ENCODE data around the gene COX17. TPM values are rescaled to one million over a fixed set of nuclear protein-coding genes. Genes with fewer than 3 reads are reported as not detected.

The COX17 gene
- total and polyA plus RNA-seq, 2 of the 13 experiments (the other 11 are each of a cell fraction or from before 2014, with no cell fraction given) = 41.4 to 51.0 TPM

DNA sequence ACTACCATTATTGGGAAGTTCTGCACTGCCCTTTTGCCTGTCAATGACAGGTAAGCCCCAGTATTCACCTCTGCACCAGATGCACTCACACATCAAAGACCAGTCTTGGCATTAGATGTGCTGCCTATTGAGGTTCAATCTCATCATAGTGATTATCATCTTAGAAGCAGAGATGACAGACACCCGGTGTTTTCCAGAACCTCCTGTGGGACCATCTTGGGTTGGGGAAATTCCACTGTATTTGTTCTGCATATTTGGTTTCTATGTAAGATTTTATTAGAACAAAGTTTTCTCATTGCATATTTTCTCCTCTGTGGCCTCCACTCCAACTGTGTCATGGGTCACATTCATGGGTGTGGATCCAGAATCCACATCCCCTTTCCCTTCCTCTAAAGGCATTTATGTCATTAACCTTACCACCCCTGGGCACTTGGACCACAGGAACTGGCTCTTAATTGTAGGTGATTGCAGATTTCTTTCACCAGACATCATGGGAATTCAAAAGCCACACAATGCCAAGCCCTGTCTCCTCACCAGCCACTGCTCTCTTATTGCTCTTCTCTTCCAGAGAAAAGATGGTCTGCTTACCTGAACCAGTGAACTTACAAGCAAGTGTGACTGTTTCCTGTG lies 48.3 kb downstream of the COX17 start:
- no peak overlapping the region for H3K9ac ChIP-seq (ENCODE audit: insufficient read depth, low read depth, low read length)
- no peak overlapping the region for H3K4me2 ChIP-seq (ENCODE audit: low read depth, low read length)
- no peak overlapping the region for H3K27ac ChIP-seq (ENCODE audit: extremely low read length, insufficient read depth, low read length)
- H3K4me1 ChIP-seq (ENCODE audit: insufficient read depth, low read length) = no peaks in the 10 kb centered on the region
- 8% methylated on average over 1 of the region's 1 CpG for WGBS (ENCODE audit: low lambda C conversion rate)
- in situ Hi-C loops (cut with HindIII; ENCODE audit: extremely low pct_ligation_motif_present, low pct_unique_long_range_greater_than_20kb) = no loop called here
- no TSS peak for BruUV-seq (replicated peaks)
- CTCF ChIA-PET (ENCODE audit: low intra/inter-chr PET ratio, low total read pairs) = no interaction called here
- POLR2A ChIA-PET = no interaction called here
- ATAC-seq (no peak), FAIRE-seq (no peak), DNase-seq (ENCODE audit: low spot score) (no peak)
- H3K27me3 ChIP-seq (ENCODE audit: control insufficient read depth in 1 of 2, insufficient read depth in 2 of 2, low read length in 2 of 2) = peaks cover 0 to 10% of the 10 kb centered on the region in 2 experiments; a peak in 2 of 5 replicates
- H4K20me1 ChIP-seq (ENCODE audit: insufficient read depth, low read length) = no peaks in the 10 kb centered on the region
- H2AFZ ChIP-seq (ENCODE audit: low read length) = no peak overlapping the region
- H3K9me3 ChIP-seq (ENCODE audit: low read length) = no peaks in the 10 kb centered on the region
- TF ChIP-seq, protein P1, sequence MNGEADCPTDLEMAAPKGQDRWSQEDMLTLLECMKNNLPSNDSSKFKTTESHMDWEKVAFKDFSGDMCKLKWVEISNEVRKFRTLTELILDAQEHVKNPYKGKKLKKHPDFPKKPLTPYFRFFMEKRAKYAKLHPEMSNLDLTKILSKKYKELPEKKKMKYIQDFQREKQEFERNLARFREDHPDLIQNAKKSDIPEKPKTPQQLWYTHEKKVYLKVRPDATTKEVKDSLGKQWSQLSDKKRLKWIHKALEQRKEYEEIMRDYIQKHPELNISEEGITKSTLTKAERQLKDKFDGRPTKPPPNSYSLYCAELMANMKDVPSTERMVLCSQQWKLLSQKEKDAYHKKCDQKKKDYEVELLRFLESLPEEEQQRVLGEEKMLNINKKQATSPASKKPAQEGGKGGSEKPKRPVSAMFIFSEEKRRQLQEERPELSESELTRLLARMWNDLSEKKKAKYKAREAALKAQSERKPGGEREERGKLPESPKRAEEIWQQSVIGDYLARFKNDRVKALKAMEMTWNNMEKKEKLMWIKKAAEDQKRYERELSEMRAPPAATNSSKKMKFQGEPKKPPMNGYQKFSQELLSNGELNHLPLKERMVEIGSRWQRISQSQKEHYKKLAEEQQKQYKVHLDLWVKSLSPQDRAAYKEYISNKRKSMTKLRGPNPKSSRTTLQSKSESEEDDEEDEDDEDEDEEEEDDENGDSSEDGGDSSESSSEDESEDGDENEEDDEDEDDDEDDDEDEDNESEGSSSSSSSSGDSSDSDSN (CRISPR knock-in tag; IDR thresholded peaks at IDR 0.05) = no peak
- TF ChIP-seq HOXA3 (CRISPR knock-in tag; IDR thresholded peaks at IDR 0.05) = no peak
- TF ChIP-seq, protein P2, sequence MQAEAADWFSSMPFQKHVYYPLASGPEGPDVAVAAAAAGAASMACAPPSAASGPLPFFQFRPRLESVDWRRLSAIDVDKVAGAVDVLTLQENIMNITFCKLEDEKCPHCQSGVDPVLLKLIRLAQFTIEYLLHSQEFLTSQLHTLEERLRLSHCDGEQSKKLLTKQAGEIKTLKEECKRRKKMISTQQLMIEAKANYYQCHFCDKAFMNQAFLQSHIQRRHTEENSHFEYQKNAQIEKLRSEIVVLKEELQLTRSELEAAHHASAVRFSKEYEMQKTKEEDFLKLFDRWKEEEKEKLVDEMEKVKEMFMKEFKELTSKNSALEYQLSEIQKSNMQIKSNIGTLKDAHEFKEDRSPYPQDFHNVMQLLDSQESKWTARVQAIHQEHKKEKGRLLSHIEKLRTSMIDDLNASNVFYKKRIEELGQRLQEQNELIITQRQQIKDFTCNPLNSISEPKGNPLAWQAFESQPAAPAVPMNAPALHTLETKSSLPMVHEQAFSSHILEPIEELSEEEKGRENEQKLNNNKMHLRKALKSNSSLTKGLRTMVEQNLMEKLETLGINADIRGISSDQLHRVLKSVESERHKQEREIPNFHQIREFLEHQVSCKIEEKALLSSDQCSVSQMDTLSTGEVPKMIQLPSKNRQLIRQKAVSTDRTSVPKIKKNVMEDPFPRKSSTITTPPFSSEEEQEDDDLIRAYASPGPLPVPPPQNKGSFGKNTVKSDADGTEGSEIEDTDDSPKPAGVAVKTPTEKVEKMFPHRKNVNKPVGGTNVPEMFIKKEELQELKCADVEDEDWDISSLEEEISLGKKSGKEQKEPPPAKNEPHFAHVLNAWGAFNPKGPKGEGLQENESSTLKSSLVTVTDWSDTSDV (CRISPR knock-in tag; IDR thresholded peaks at IDR 0.05) = no peak
- TF ChIP-seq ZBTB7B (CRISPR knock-in tag; IDR thresholded peaks at IDR 0.05) = no peak
- no peak for TF ChIP-seq ZNF558 (CRISPR knock-in tag; IDR thresholded peaks at IDR 0.05; ENCODE audit: borderline replicate concordance)
- TF ChIP-seq RARG (CRISPR knock-in tag; IDR thresholded peaks at IDR 0.05; ENCODE audit: low read depth) = no peak
- TF ChIP-seq ZBTB1 (CRISPR knock-in tag; IDR thresholded peaks at IDR 0.05; ENCODE audit: borderline replicate concordance) = no peak
- no peak for TF ChIP-seq ZNF207 (IDR thresholded peaks at IDR 0.05; ENCODE audit: borderline replicate concordance)
- TF ChIP-seq, protein P3, sequence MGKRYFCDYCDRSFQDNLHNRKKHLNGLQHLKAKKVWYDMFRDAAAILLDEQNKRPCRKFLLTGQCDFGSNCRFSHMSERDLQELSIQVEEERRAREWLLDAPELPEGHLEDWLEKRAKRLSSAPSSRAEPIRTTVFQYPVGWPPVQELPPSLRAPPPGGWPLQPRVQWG (CRISPR knock-in tag; IDR thresholded peaks at IDR 0.05; ENCODE audit: borderline replicate concordance, low read depth) = no peak
- TF ChIP-seq ZBTB3 (CRISPR knock-in tag; IDR thresholded peaks at IDR 0.05; ENCODE audit: borderline replicate concordance, low read depth) = no peak
- no peak for TF ChIP-seq HMG20A (CRISPR knock-in tag; IDR thresholded peaks at IDR 0.05; ENCODE audit: borderline replicate concordance)
- no peak for TF ChIP-seq JUNB (CRISPR knock-in tag; IDR thresholded peaks at IDR 0.05; ENCODE audit: borderline replicate concordance)
- intact Hi-C loops (cut with micrococcal nuclease; ENCODE audit: unreplicated experiment) = no loop called here
- no peaks in the 10 kb centered on the region for H3K79me2 ChIP-seq (ENCODE audit: insufficient read depth, low read length)
- no peaks in the 10 kb centered on the region for H3K36me3 ChIP-seq (replicated peaks in 1 of 2; ENCODE audit: control insufficient read depth in 1 of 2, insufficient read depth in 2 of 2, low read length in 2 of 2)
- no peak overlapping the region for H3K4me3 ChIP-seq (replicated peaks in 1 of 3; ENCODE audit: insufficient read depth in 1 of 3, low read depth in 2 of 3, low read length in 3 of 3)
